Neural cell (in vitro differentiated cells): Measurements from ENCODE around the gene C1QC.

Source experiments
- EZH2 ChIP-seq: fragments of 200-600, 300-800 bp; shearing (Covaris generic), sonication (generic); IDR thresholded peaks from 2 replicates; pipeline ENCODE4 v1.6.1; 2014; ENCODE audit warnings: antibody characterized with exemption, low read length, borderline replicate concordance, mild to moderate bottlenecking; ENCODE audit not compliant: insufficient read depth, poor library complexity, severe bottlenecking
- POLR2AphosphoS5 ChIP-seq: IDR thresholded peaks from 2 replicates; pipeline ENCODE4 v1.6.1; 2012
- RAD21 ChIP-seq: fragments of 450-650 bp; conservative IDR thresholded peaks from 2 replicates; pipeline ENCODE4 v1.6.1; 2014; ENCODE audit warnings: antibody characterized with exemption, mild to moderate bottlenecking, moderate library complexity
- REST ChIP-seq: IDR thresholded peaks from 2 replicates; pipeline ENCODE4 v1.6.1; 2012; ENCODE audit warnings: borderline replicate concordance
- TAF1 ChIP-seq: IDR thresholded peaks from 2 replicates; pipeline ENCODE4 v1.6.1; 2012; ENCODE audit warnings: low read depth
- TF ChIP-seq, protein P1 (sequence below): fragments of 450-650 bp; IDR thresholded peaks from 2 replicates; pipeline ENCODE4 v1.5.1; 2014; ENCODE audit warnings: antibody characterized with exemption, mild to moderate bottlenecking, moderate library complexity; ENCODE audit not compliant: poor library complexity, severe bottlenecking

- TF ChIP-seq, protein P1, sequence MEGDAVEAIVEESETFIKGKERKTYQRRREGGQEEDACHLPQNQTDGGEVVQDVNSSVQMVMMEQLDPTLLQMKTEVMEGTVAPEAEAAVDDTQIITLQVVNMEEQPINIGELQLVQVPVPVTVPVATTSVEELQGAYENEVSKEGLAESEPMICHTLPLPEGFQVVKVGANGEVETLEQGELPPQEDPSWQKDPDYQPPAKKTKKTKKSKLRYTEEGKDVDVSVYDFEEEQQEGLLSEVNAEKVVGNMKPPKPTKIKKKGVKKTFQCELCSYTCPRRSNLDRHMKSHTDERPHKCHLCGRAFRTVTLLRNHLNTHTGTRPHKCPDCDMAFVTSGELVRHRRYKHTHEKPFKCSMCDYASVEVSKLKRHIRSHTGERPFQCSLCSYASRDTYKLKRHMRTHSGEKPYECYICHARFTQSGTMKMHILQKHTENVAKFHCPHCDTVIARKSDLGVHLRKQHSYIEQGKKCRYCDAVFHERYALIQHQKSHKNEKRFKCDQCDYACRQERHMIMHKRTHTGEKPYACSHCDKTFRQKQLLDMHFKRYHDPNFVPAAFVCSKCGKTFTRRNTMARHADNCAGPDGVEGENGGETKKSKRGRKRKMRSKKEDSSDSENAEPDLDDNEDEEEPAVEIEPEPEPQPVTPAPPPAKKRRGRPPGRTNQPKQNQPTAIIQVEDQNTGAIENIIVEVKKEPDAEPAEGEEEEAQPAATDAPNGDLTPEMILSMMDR = no peak
- TF ChIP-seq EZH2 (no peak), RAD21 (no peak), POLR2AphosphoS5 (no peak), TAF1 (no peak), REST (no peak)
Observed at GRCh38 chr1:22598736-22599135, 44.7 kb upstream of the C1QC start.
